Duodenal mucosa (tissue), 2 donors: ENCODE data around the gene FALEC.
"Not testable (repeated sequence)": the region's sequence is repeated elsewhere in the genome, so short reads cannot be mapped to it uniquely, and the experiment has no call there.

ENCODE experiments used
- H3K27ac ChIP-seq: one replicate; pipeline ENCODE4 v1.7.0; 2013; ENCODE audit warnings: low read depth, low read length
- H3K27me3 ChIP-seq, 2 donors: one replicate each; pipeline ENCODE4 v1.7.0; 2013; ENCODE audit warnings: low read length in 2 of 2, control low read depth in 1 of 2; ENCODE audit not compliant: insufficient read depth in 2 of 2, control insufficient read depth in 1 of 2
- H3K36me3 ChIP-seq, 2 donors: one replicate each; pipeline ENCODE4 v1.7.0; 2013; ENCODE audit warnings: low read length in 2 of 2, control low read depth in 1 of 2; ENCODE audit not compliant: insufficient read depth in 2 of 2, control insufficient read depth in 1 of 2
- H3K4me1 ChIP-seq, 2 donors: one replicate each; pipeline ENCODE4 v1.7.0; 2013; ENCODE audit warnings: low read length in 2 of 2, control low read depth in 1 of 2; ENCODE audit not compliant: insufficient read depth in 2 of 2, control insufficient read depth in 1 of 2
- H3K4me3 ChIP-seq, 2 donors: one replicate each; pipeline ENCODE4 v1.7.0; 2013; ENCODE audit warnings: low read length in 2 of 2, low read depth in 1 of 2
- H3K9ac ChIP-seq, 2 donors: one replicate each; pipeline ENCODE4 v1.7.0; 2013; ENCODE audit warnings: low read length in 2 of 2, low read depth in 1 of 2
- H3K9me3 ChIP-seq, 2 donors: one replicate each; pipeline ENCODE4 v1.7.0; 2013; ENCODE audit warnings: low read length in 2 of 2, control low read depth in 1 of 2; ENCODE audit not compliant: control insufficient read depth in 1 of 2

The FALEC gene

GRCh38 chr1:150564051-150564991 is 48.8 kb downstream of the FALEC start:
- Histone ChIP-seq H3K4me1 (peaks cover 70 to 87% of the 10 kb centered on the region in 2 donors), H3K27ac (peak overlapping the region; percentile 100), H3K4me3 (peak overlapping the region in 1 of 2 donors; percentile 44), H3K27me3 (no peaks in the 10 kb centered on the region), H3K9me3 (no peaks in the 10 kb centered on the region), H3K36me3 (no peaks in the 10 kb centered on the region), H3K9ac (peak overlapping the region; percentile 44 to 98)

DNA sequence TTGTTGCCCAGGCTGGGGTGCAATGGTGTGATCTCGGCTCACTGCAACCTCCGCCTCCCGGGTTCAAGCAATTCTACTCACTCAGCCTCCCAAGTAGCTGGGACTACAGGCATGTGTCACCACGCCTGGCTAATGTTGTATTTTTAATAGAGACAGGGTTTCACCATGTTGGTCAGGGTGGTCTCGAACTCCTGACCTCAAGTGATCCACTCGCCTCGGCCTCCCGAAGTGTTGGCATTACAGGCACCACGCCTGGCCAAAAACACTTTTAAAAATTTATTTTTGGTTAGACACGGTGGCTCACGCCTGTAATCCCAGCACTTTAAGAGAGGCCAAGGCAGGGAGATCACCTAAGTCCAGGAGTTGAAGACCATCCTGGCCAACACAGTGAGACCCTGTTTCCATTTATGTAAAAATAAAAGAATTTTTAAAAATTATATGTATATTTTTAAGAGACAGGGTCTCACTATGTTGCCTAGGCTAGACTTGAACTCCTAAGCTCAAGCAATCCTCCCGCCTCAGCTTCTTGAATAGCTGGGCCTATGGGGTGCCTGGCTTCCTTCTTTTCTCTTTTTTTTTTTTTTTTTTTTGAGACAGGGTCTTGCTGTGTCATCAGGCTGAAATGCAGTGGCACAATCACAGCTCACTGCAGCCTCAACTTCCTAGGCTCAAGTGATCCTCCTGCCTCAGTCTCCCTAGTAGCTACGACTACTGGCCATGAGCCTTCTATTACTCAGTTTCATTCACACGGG is 49.9 kb downstream of the FALEC start:
- H3K27me3 ChIP-seq, H3K27ac ChIP-seq, H3K4me3 ChIP-seq, H3K36me3 ChIP-seq, H3K9me3 ChIP-seq, H3K9ac ChIP-seq: not testable (repeated sequence)
- peaks cover 62 to 86% of the 10 kb centered on the region in 2 donors for H3K4me1 ChIP-seq

DNA sequence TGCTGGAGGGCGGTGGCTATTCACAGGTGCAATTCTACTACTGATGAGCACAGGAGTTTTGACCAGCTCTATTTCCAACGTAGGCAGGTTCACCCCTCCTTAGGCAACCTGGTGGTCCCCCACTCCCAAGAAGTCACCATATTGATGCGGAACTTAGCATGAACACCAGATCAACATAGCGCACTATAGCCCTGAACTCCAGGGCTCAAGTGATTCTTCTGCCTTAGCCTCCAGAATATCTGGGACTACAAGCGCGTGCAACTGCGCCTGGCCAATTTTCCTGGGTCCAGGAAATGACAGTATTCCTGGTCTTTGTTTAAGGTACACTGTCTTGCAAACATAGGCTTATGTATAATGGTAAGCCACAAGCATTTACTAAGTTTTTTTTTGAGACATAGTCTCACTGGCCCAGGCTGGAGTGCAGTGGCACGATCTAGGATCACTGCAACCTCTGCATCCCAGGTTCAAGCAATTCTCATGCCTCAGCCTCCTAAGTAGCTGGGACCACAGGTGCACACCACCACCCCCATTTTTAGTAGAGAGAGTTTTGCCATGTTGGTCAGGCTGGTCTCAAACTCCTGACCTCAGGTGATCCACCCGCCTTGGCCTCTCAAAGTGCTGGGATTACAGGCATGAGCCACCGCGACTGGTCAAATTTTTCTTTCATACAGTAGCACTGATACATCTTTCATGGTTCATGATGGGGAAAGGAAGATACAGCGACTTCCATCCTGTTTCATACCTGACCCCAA is 51.2 kb downstream of the FALEC start:
- Histone ChIP-seq H3K36me3 (peaks cover 0 to 16% of the 10 kb centered on the region in 2 donors), H3K27me3 (no peaks in the 10 kb centered on the region), H3K9ac (peak overlapping the region; percentile 48 to 71), H3K4me1 (peaks cover 57 to 84% of the 10 kb centered on the region in 2 donors), H3K4me3 (peak overlapping the region; percentile 43 to 56), H3K27ac (peak overlapping the region; percentile 67), H3K9me3 (no peaks in the 10 kb centered on the region)

DNA sequence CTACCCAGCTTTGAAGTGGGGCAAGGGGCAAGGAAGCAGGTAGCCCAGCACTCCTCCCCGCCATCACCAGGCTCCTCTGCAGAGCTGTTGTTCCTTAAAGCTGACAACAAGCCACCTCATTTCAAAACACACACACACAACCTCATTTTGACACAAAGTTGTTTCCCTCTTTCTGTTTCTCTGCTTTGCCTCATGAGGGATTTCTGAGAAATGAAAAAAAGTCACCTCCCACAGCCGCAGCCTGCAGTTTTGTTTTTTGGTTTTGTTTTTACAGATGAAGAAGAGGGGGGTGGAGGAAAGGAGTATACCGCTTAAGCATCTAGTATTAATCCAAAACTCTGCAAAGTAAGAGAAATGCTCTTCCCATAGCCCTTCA is 51.8 kb downstream of the FALEC start:
- Histone ChIP-seq H3K9ac (peak overlapping the region; percentile 48 to 71), H3K4me3 (peak overlapping the region; percentile 43 to 56), H3K36me3 (peaks cover 0 to 17% of the 10 kb centered on the region in 2 donors), H3K27me3 (no peaks in the 10 kb centered on the region), H3K27ac (peak overlapping the region; percentile 67), H3K9me3 (no peaks in the 10 kb centered on the region), H3K4me1 (peaks cover 54 to 79% of the 10 kb centered on the region in 2 donors)

GRCh38 chr1:150567717-150568593 is 52.4 kb downstream of the FALEC start:
- Histone ChIP-seq H3K27ac (peak overlapping the region; percentile 67), H3K4me3 (peak overlapping the region; percentile 43 to 56), H3K9ac (peak overlapping the region; percentile 48 to 71), H3K4me1 (peaks cover 49 to 74% of the 10 kb centered on the region in 2 donors), H3K27me3 (no peaks in the 10 kb centered on the region), H3K36me3 (peaks cover 5 to 23% of the 10 kb centered on the region in 2 donors), H3K9me3 (no peaks in the 10 kb centered on the region)

DNA sequence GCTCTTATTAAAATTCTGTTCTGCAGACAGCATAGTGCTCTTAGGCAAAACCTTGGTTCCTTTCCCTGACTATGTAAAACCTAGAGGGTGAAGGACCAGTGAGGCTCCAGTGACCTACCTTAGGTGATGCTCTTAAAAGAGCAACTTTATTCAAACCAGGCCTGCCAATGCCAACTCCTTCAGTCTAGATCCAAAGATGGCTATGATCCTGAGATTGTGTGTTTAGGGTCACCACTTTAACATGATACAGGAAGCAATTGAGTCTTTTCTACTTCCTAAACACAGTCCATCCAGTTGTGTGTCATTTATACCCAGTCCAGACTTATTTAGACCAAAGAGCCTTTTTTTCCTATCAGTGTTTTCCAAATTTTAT is 53.0 kb downstream of the FALEC start:
- H3K36me3 ChIP-seq: peaks cover 11 to 29% of the 10 kb centered on the region in 2 donors
- no peaks in the 10 kb centered on the region for H3K27me3 ChIP-seq
- no peaks in the 10 kb centered on the region for H3K9me3 ChIP-seq
- peak overlapping the region; percentile 48 to 71 for H3K9ac ChIP-seq
- H3K27ac ChIP-seq: peak overlapping the region; percentile 67
- peak overlapping the region; percentile 43 to 56 for H3K4me3 ChIP-seq
- H3K4me1 ChIP-seq: peaks cover 49 to 74% of the 10 kb centered on the region in 2 donors

DNA sequence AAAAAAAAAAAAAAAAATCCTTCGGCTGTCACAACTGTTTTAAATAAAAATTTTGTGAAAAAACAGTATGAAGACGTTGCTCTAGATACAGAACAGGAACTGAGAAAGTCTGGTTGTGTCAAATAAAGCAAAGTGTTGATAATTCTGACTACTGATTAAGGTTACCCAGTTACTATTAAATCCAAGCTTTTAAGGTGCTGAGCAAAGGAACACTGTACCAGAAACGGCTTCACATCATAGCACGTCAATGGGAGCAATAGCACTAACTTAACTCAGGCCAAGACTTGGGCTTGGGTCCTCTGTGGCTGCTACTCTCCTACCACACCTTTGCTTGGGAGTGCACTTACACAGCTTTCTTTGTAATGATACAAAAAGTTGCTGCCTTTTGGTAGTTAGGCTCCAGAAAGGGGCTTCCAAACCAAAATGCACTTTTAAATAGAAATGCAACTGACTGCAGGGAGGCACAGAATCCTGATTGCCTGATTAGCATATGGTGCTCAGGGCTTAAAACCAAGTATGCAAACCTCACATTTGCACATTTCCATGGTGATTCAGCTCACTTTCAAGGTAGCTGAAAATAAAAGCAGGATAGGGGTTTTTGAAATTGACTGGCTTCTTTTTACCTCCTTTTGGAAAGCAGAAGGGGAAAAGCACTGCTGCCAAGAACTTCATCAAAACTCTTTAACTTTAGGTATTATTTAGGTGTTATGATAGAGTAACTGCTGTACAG is 57.5 kb downstream of the FALEC start:
- peak overlapping the region in 1 of 2 donors; percentile 45 for H3K9ac ChIP-seq
- H3K4me3 ChIP-seq: peak overlapping the region; percentile 27 to 30
- peaks cover 50 to 65% of the 10 kb centered on the region in 2 donors for H3K36me3 ChIP-seq
- H3K27ac ChIP-seq: no peak overlapping the region
- H3K27me3 ChIP-seq: no peaks in the 10 kb centered on the region
- peaks cover 30 to 55% of the 10 kb centered on the region in 2 donors for H3K4me1 ChIP-seq
- peaks cover 0 to 2% of the 10 kb centered on the region in 2 donors for H3K9me3 ChIP-seq

- H3K4me3 ChIP-seq, H3K27ac ChIP-seq, H3K27me3 ChIP-seq, H3K9me3 ChIP-seq: not testable (repeated sequence)
- H3K4me1 ChIP-seq: peaks cover 24 to 50% of the 10 kb centered on the region in 2 donors
- H3K36me3 ChIP-seq: peaks cover 55 to 68% of the 10 kb centered on the region in 2 donors
- peak overlapping the region in 1 of 2 donors; percentile 45 for H3K9ac ChIP-seq
These were observed 58.1 kb downstream of the FALEC start for GRCh38 chr1:150573648-150574071.
